Measurements from ENCODE around the gene GSTM2. TPM values are rescaled to one million over a fixed set of nuclear protein-coding genes. Genes with fewer than 3 reads are reported as not detected.

The GSTM2 gene
- total RNA-seq, 1 donor from 2014 or later: 35.7 TPM

- intact Hi-C loops (cut with DNase I): no loop called here
- H3K4me1 ChIP-seq: peaks cover 46% of the 10 kb centered on the region
- H3K27me3 ChIP-seq (ENCODE audit: low read depth): no peaks in the 10 kb centered on the region
- DNase-seq: no peak
- TF ChIP-seq CTCF (IDR thresholded peaks at IDR 0.05): no peak
- no peak overlapping the region for H3K4me3 ChIP-seq
- H3K27ac ChIP-seq: peak overlapping the region; percentile 6
- peaks cover 34% of the 10 kb centered on the region for H3K36me3 ChIP-seq
- ATAC-seq: no peak
- H3K9me3 ChIP-seq: no peaks in the 10 kb centered on the region
Observed at GRCh38 chr1:109624201-109625010, 43.5 kb upstream of the GSTM2 start.

GRCh38 chr1:109625176-109625575 is 42.7 kb upstream of the GSTM2 start:
- Histone ChIP-seq H3K9me3 (no peaks in the 10 kb centered on the region), H3K4me1 (peaks cover 40% of the 10 kb centered on the region), H3K4me3 (no peak overlapping the region), H3K27me3 (ENCODE audit: low read depth) (no peaks in the 10 kb centered on the region), H3K36me3 (peaks cover 38% of the 10 kb centered on the region), H3K27ac (no peak overlapping the region)
- no peak for ATAC-seq
- DNase-seq: no peak
- TF ChIP-seq CTCF (IDR thresholded peaks at IDR 0.05): no peak
- intact Hi-C loops (cut with DNase I): no loop called here

- no peaks in the 10 kb centered on the region for H3K9me3 ChIP-seq
- H3K4me1 ChIP-seq: peaks cover 38% of the 10 kb centered on the region
- H3K27ac ChIP-seq: no peak overlapping the region
- no peak for ATAC-seq
- intact Hi-C loops (cut with DNase I): no loop called here
- peaks cover 41% of the 10 kb centered on the region for H3K36me3 ChIP-seq
- DNase-seq: no peak
- TF ChIP-seq CTCF (IDR thresholded peaks at IDR 0.05): no peak
- H3K4me3 ChIP-seq: no peak overlapping the region
- no peaks in the 10 kb centered on the region for H3K27me3 ChIP-seq (ENCODE audit: low read depth)
Observed at GRCh38 chr1:109625601-109626560, 42.0 kb upstream of the GSTM2 start.

GRCh38 chr1:109626682-109627408 is 41.0 kb upstream of the GSTM2 start:
- Histone ChIP-seq H3K4me1 (peaks cover 29% of the 10 kb centered on the region), H3K9me3 (no peaks in the 10 kb centered on the region), H3K27me3 (ENCODE audit: low read depth) (no peaks in the 10 kb centered on the region), H3K27ac (no peak overlapping the region), H3K4me3 (no peak overlapping the region), H3K36me3 (peaks cover 51% of the 10 kb centered on the region)
- DNase-seq: no peak
- no peak for ATAC-seq
- intact Hi-C loops (cut with DNase I): no loop called here
- TF ChIP-seq CTCF (IDR thresholded peaks at IDR 0.05): no peak

Data from lower lobe of right lung (tissue), 2 donors.